CD14-positive monocyte (primary cell): Measurements from ENCODE around the gene ZNF267. TPM values are rescaled to one million over a fixed set of nuclear protein-coding genes. Genes with fewer than 3 reads are reported as not detected.
A peak's percentile ranks its signal among the peaks of the same experiment; 100 is the strongest.

Experiments
- DNase-seq, 3 donors: peaks; one replicate each; pipeline ENCODE4 v3.0.0-alpha.2; 2011 to 2022
- H2AFZ ChIP-seq: 2 replicates; pipeline ENCODE4 v1.6.0; 2012; ENCODE audit warnings: mild to moderate bottlenecking, low read depth, low read length, inconsistent platforms; ENCODE audit not compliant: insufficient read depth, poor library complexity, severe bottlenecking
- H3K27ac ChIP-seq, 2 donors: 1 replicate in 1 of 2; 2 replicates in 1 of 2; pipeline ENCODE4 v1.5.1; 2012 to 2013; ENCODE audit warnings: low read length in 2 of 2, control low read depth in 1 of 2, inconsistent platforms in 1 of 2, low read depth in 1 of 2, mild to moderate bottlenecking in 1 of 2
- H3K27me3 ChIP-seq, 2 donors: one replicate each; pipeline versions ENCODE4 v1.6.0 to v1.6.1; 2011 to 2013; ENCODE audit warnings: low read length in 2 of 2; ENCODE audit not compliant: control insufficient read depth in 2 of 2, insufficient read depth in 2 of 2
- H3K36me3 ChIP-seq, 2 donors: replicated peaks in 1 of 2; 1 replicate in 1 of 2; 2 replicates in 1 of 2; pipeline versions ENCODE4 v1.5.1 to v1.6.1; 2012 to 2013; ENCODE audit warnings: low read length in 2 of 2, control low read depth in 1 of 2, inconsistent platforms in 1 of 2, mild to moderate bottlenecking in 1 of 2; ENCODE audit not compliant: insufficient read depth in 2 of 2, control insufficient read depth in 1 of 2
- H3K4me1 ChIP-seq, 2 donors: 1 replicate in 1 of 2; 2 replicates in 1 of 2; pipeline versions ENCODE4 v1.5.1 to v1.6.1; 2012 to 2013; ENCODE audit warnings: low read length in 2 of 2, control low read depth in 1 of 2, inconsistent platforms in 1 of 2, mild to moderate bottlenecking in 1 of 2, moderate library complexity in 1 of 2; ENCODE audit not compliant: insufficient read depth in 2 of 2, control insufficient read depth in 1 of 2
- H3K4me2 ChIP-seq: replicated peaks from 2 replicates; pipeline ENCODE3; 2012; ENCODE audit warnings: low read length, moderate library complexity, mild to moderate bottlenecking; ENCODE audit not compliant: poor library complexity, severe bottlenecking; ENCODE audit errors: extremely low read depth
- H3K4me3 ChIP-seq, 3 experiments: fragments of 200-600 bp in 1 of 3; sonication (generic) in 1 of 3; replicated peaks in 1 of 3; 1 replicate in 2 of 3; 2 replicates in 1 of 3; pipeline ENCODE4 v1.5.1; 2011 to 2013; ENCODE audit warnings: low read length in 3 of 3, mild to moderate bottlenecking in 3 of 3, control low read depth in 2 of 3, low read depth in 2 of 3, inconsistent platforms in 1 of 3, moderate library complexity in 1 of 3
- H3K79me2 ChIP-seq: 2 replicates; pipeline ENCODE4 v1.6.0; 2012; ENCODE audit warnings: mild to moderate bottlenecking, control low read depth, inconsistent platforms, low read length, moderate library complexity; ENCODE audit not compliant: insufficient read depth
- H3K9ac ChIP-seq: 2 replicates; pipeline ENCODE4 v1.6.0; 2017; ENCODE audit warnings: low read length, mild to moderate bottlenecking; ENCODE audit not compliant: insufficient read depth, poor library complexity, severe bottlenecking
- H3K9me3 ChIP-seq, 2 donors: replicated peaks in 1 of 2; 1 replicate in 1 of 2; 2 replicates in 1 of 2; pipeline versions ENCODE4 v1.5.1 to v1.6.1; 2012 to 2013; ENCODE audit warnings: low read length in 2 of 2, control low read depth in 1 of 2; ENCODE audit not compliant: control insufficient read depth in 1 of 2, insufficient read depth in 1 of 2
- H4K20me1 ChIP-seq: 2 replicates; pipeline ENCODE4 v1.6.0; 2012; ENCODE audit warnings: mild to moderate bottlenecking, low read length, control low read depth, moderate library complexity; ENCODE audit not compliant: insufficient read depth
- H3K27ac Mint-ChIP-seq, 7 donors: one replicate each; pipeline ENCODE4 v1.8.0; 2020; ENCODE audit warnings: mild to moderate bottlenecking in 7 of 7, mixed read lengths in 7 of 7, moderate library complexity in 6 of 7, inconsistent platforms in 2 of 7
- H3K27me3 Mint-ChIP-seq, 3 donors: one replicate each; pipeline ENCODE4 v1.8.0; 2021 to 2022; ENCODE audit warnings: low read depth in 3 of 3, mild to moderate bottlenecking in 3 of 3, mixed read lengths in 3 of 3, moderate library complexity in 3 of 3, inconsistent platforms in 1 of 3
- H3K36me3 Mint-ChIP-seq, 2 donors: one replicate each; pipeline ENCODE4 v1.8.0; 2020; ENCODE audit warnings: mixed read lengths in 2 of 2, inconsistent platforms in 1 of 2, mild to moderate bottlenecking in 1 of 2
- H3K4me1 Mint-ChIP-seq: one replicate; pipeline ENCODE4 v1.8.0; 2020; ENCODE audit warnings: mild to moderate bottlenecking, mixed read lengths
- H3K4me3 Mint-ChIP-seq, 2 donors: one replicate each; pipeline ENCODE4 v1.8.0; 2020; ENCODE audit warnings: mild to moderate bottlenecking in 2 of 2, mixed read lengths in 2 of 2, moderate library complexity in 1 of 2
- H3K9me3 Mint-ChIP-seq, 7 donors: one replicate each; pipeline ENCODE4 v1.8.0; 2020 to 2022; ENCODE audit warnings: mixed read lengths in 7 of 7, mild to moderate bottlenecking in 6 of 7, moderate library complexity in 6 of 7, inconsistent platforms in 2 of 7
- CTCF ChIP-seq: fragments of 200-600 bp; IDR thresholded peaks from one replicate; pipeline ENCODE4 v1.8.0; 2022; ENCODE audit warnings: antibody characterized with exemption, mild to moderate bottlenecking
- WGBS: methylation state at CpG from one replicate; pipeline ENCODE4 v1.1.5; 2013; ENCODE audit warnings: missing lambda C conversion rate; ENCODE audit not compliant: insufficient coverage; 5-methylcytosine and 5-hydroxymethylcytosine counted together
- intact Hi-C, 2 donors: fragments of 100-400 bp; cut with micrococcal nuclease; formaldehyde crosslinking; loops; one replicate each; pipeline versions ENCODE4 v1.15.0 to v1.15.1; 2023
- polyA plus RNA-seq, 3 donors: library from polyadenylated mRNA; depleted of rRNA in 1 of 3; unstranded in 2 of 3; stranded (reverse) in 1 of 3; fragments of 300-500 nt in 2 of 3; fragments of >200 nt in 1 of 3; fragmentation: Illumina TruSeq in 2 of 3; gene quantifications; 1 replicate in 2 of 3; 2 replicates in 1 of 3; pipeline ENCODE4 v1.2.3, GENCODE V29; 2012 to 2021

The ZNF267 gene
- polyA plus RNA-seq, 3 donors, result 13.5 to 23.8 (median 18.0) TPM

GRCh38 chr16:31913668-31914067 lies 40.1 kb downstream of the ZNF267 start:
- peaks cover 7% of the 10 kb centered on the region for H4K20me1 ChIP-seq
- H3K9ac ChIP-seq, result no peak overlapping the region
- Mint-ChIP-seq H3K9me3 (peaks cover 58 to 99% (median 96%) of the 10 kb centered on the region in 7 donors), H3K36me3 (peaks cover 79 to 90% of the 10 kb centered on the region in 2 donors), H3K4me1 (no peaks in the 10 kb centered on the region), H3K27me3 (no peaks in the 10 kb centered on the region), H3K4me3 (no peak overlapping the region), H3K27ac (peak overlapping the region in 1 of 7 donors; percentile 9)
- peaks cover 54% of the 10 kb centered on the region for H3K79me2 ChIP-seq
- WGBS, result no CpG with 5 or more reads among the region's 1 CpG
- no peak overlapping the region for H2AFZ ChIP-seq
- intact Hi-C loops, result no loop called here
- H3K4me3 ChIP-seq, result peak overlapping the region in 1 of 3 experiments; percentile 46
- no peaks in the 10 kb centered on the region for H3K4me1 ChIP-seq
- H3K27ac ChIP-seq, result no peak overlapping the region
- no peak overlapping the region for H3K4me2 ChIP-seq
- H3K36me3 ChIP-seq, result peaks cover 43 to 100% of the 10 kb centered on the region in 2 donors
- no peak for TF ChIP-seq CTCF
- H3K27me3 ChIP-seq, result no peaks in the 10 kb centered on the region
- peaks cover 28 to 100% of the 10 kb centered on the region in 2 donors for H3K9me3 ChIP-seq
- no peak for DNase-seq

GRCh38 chr16:31916056-31916488 lies 42.5 kb downstream of the ZNF267 start:
- no peaks in the 10 kb centered on the region for H3K4me1 Mint-ChIP-seq
- no peak overlapping the region for H3K4me3 Mint-ChIP-seq
- H3K36me3 ChIP-seq, result peaks cover 39 to 86% of the 10 kb centered on the region in 2 donors
- H3K79me2 ChIP-seq, result peaks cover 30% of the 10 kb centered on the region
- intact Hi-C loops, result no loop called here
- peaks cover 60 to 66% of the 10 kb centered on the region in 2 donors for H3K36me3 Mint-ChIP-seq
- H3K9me3 Mint-ChIP-seq, result peaks cover 62 to 99% (median 96%) of the 10 kb centered on the region in 7 donors
- DNase-seq, result no peak
- no CpG with 5 or more reads among the region's 3 CpGs for WGBS
- no peak overlapping the region for H3K9ac ChIP-seq
- H2AFZ ChIP-seq, result no peak overlapping the region
- H4K20me1 ChIP-seq, result peaks cover 7% of the 10 kb centered on the region
- no peak overlapping the region for H3K27ac Mint-ChIP-seq
- H3K4me1 ChIP-seq, result no peaks in the 10 kb centered on the region
- H3K27me3 Mint-ChIP-seq, result no peaks in the 10 kb centered on the region
- no peak overlapping the region for H3K27ac ChIP-seq
- peak overlapping the region in 1 of 3 experiments; percentile 46 for H3K4me3 ChIP-seq
- H3K4me2 ChIP-seq, result no peak overlapping the region
- peaks cover 45 to 100% of the 10 kb centered on the region in 2 donors for H3K9me3 ChIP-seq
- H3K27me3 ChIP-seq, result no peaks in the 10 kb centered on the region
- TF ChIP-seq CTCF, result no peak
